GM18873 (cell line): ENCODE results near the gene CRYBA1.

Experiments used
- ATAC-seq: cut with Tn5 transposase; IDR thresholded peaks from one replicate; pipeline ENCODE4 v1.9.1; 2021; ENCODE audit warnings: mild to moderate bottlenecking, moderate library complexity, moderate number of reproducible peaks; ENCODE audit not compliant: unreplicated experiment, low FRiP score

CRYBA1 gene

DNA sequence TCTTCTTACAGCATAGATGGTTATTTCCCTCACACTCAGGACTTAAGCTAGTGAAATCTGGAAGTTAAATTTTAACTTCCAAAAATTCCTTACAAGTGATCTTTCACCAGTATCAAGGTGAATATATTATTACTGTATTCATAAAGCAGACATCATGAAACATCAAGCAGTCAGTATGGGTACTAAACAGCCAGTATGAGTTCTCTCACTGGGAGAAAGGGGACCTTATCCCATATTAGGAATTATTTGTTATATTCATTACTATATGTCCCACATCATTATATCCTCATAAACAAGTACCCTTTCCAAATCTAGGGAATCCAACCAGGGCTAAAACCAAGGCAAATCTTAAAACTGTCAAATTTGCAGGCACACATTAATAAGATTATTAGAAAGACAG is 32.0 kb downstream of the CRYBA1 start:
- no peak for ATAC-seq

DNA sequence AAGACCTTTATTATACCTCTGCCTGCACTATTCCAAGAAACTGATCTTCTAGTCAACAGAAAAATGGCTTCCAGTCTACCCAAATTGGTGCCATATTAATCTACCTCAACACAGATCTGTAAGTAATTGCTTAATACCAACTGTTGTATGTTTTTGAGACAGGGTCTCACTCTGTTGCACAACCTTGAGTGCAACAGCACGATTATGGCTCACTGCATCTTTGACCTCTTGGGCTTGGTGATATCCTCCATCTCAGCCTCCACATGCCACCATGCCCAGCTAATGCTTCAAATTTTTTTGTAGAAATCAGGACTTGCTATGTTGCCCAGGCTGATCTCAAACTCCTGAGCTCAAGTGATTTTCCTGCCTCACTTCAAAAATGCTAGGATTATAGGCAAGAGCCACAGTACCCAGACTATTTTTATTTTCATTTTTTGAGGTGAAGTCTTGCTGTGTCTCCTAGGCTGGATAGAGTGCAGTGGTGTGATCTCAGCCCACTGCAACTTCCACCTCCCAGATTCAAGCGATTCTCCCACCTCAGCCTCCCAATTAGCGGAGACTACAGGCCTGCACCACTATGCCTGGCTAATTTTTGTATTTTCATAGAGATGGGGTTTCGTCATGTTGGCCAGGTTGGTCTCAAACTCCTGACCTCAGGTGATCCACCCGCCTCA is 32.9 kb downstream of the CRYBA1 start:
- ATAC-seq = no peak

- no peak for ATAC-seq
Measured at GRCh38 chr17:29283496-29283895, 36.8 kb downstream of the CRYBA1 start.

- ATAC-seq = no peak
Measured at GRCh38 chr17:29283961-29284360, 37.3 kb downstream of the CRYBA1 start.

DNA sequence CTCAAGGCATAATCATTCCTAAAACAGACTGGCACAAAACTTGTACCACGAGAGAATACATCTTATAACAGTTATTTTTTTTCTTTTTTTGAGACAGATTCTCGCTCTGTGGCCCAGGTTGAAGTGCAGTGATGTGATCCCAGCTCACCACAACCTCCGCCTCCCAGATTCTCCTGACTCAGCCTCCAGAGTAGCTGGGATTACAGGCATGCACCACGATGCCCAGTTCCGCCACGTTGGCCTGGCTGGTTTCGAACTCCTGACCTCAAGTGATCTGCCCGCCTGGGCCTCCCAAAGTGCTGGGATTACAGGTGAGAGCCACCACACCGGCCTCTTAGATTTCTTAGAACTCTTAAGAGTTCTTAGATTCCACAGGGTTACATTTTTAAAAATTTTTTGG is 43.2 kb downstream of the CRYBA1 start:
- no peak for ATAC-seq

DNA sequence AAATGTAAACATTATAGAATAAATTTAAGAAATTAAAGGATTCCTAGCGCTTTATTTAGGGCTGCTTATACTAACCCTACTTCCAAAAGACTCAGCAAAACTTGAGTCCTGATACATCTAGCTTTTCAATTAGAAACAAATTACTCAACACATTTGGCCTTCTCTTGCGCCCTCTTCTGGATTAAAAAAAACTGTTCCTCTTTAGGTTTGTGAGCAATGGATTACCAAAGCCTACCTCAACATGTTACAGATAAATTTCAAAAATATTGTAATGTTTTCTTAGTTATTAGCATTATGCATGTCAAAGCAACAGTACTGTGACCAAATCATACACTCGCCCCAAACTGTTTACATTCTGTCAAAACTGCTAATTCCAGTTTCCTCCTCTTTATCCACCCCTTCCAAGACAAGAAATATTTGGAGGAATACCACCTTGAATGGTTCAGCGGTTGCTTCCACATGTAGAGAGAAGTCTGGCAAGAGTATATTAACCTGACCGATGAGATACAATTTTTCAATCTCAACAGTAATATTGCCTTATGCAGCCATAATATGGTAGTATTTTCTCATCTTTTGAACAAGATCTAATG is 44.6 kb downstream of the CRYBA1 start:
- ATAC-seq = no peak

- ATAC-seq = no peak
Measured at GRCh38 chr17:29292071-29292991, 45.7 kb downstream of the CRYBA1 start.

- ATAC-seq = no peak
Measured at GRCh38 chr17:29292992-29293889, 46.6 kb downstream of the CRYBA1 start.

- ATAC-seq = peak; percentile 87
Measured at GRCh38 chr17:29293890-29294579, 47.4 kb downstream of the CRYBA1 start, which contains the start of gene NUFIP2. Gene NUFIP2, minus strand, starts transcription at chr17:29294148. Its CDS starts 89 bp downstream, at chr17:29294059.

- ATAC-seq = no peak
Measured at GRCh38 chr17:29294580-29294900, 47.9 kb downstream of the CRYBA1 start.

DNA sequence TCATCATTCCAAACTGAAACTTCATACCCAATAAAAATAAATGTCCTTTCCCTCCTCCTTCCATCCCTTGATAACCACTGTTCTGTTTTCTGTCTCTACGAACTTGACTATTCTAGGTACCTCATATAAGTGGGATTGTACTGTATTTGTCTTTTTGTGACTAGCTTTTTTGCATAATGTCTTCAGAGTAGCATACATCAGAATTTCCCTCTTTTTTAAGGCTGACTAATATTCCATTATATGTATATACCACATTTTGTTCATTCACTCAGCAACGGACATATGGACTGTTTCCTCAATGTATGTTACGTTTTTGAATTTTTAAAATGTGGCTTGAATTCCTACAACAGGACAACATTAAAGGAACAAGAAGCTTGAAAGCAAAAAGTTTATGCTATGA is 48.8 kb downstream of the CRYBA1 start:
- ATAC-seq = no peak

DNA sequence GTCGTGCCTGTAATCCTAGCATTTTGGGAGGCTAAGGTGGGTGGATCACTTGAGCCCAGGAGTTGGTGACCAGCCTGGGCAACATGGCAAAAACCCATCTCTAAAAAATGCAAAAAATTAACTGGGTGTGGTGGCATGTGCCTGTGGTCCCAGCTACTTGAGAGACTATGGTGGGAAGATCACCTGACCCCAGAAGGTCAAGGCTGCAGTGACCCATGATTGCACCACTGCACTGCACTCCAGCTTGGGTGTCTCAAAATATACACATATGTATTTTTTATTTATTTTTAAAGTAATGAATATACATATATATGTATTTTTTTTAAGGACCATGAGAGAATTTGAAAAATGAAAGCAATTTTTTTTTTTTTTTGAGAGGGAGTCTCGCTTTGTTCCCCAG is 52.4 kb downstream of the CRYBA1 start:
- ATAC-seq = no peak

GRCh38 chr17:29303386-29303785 is 56.7 kb downstream of the CRYBA1 start:
- no peak for ATAC-seq
